K562 (cell line): ENCODE data around the gene LRP4. TPM values are rescaled to one million over a fixed set of nuclear protein-coding genes. Genes with fewer than 3 reads are reported as not detected.
A peak's percentile ranks its signal among the peaks of the same experiment; 100 is the strongest.

Experiments
- ARID3B ChIP-seq: fragments of 250-450 bp; sonication (Bioruptor Pico); IDR thresholded peaks from 2 replicates; pipeline ENCODE4 v1.4.0; 2020; ENCODE audit warnings: borderline replicate concordance
- ELF2 ChIP-seq: fragments of 250-450 bp; sonication (Bioruptor Pico); IDR thresholded peaks from 2 replicates; pipeline ENCODE4 v1.5.0; 2021; ENCODE audit warnings: mild to moderate bottlenecking
- HNRNPL ChIP-seq: fragments of 200-400 bp; formaldehyde crosslinking; IDR thresholded peaks from 2 replicates; pipeline ENCODE4 v1.6.1; 2017; ENCODE audit warnings: low read depth, mild to moderate bottlenecking, low read length
- ZBTB40 ChIP-seq, 2 experiments: fragments of 450-650 bp in 1 of 2; sonication (generic) in 1 of 2; formaldehyde crosslinking in 1 of 2; IDR thresholded peaks; 2 replicates each; pipeline versions ENCODE4 v1.7.1 to v1.9.0; 2016 to 2022; ENCODE audit warnings: inconsistent platforms in 1 of 2, mild to moderate bottlenecking in 1 of 2, missing genetic modification reagents in 1 of 2
- polyA plus RNA-seq, 8 experiments: library from polyadenylated mRNA; depleted of rRNA in 4 of 8; stranded (reverse) in 5 of 8; unstranded in 3 of 8; fragments of >200 nt; fragmentation: Nextera tagmentation in 2 of 8; fragmentation: Illumina TruSeq in 1 of 8; extraction: Ambion mirVana in 2 of 8; extraction: Trizol in 1 of 8; gene quantifications; 2 replicates each; pipeline versions ENCODE4 v1.2.1 to v1.2.3, GENCODE V29; 2011 to 2014; ENCODE audit warnings: inconsistent platforms in 1 of 8, missing spikeins in 1 of 8
- total RNA-seq, 7 experiments: library from RNA; depleted of rRNA in 6 of 7; stranded (reverse); fragments of >200 nt in 6 of 7; fragmentation: Illumina TruSeq in 2 of 7; extraction: Trizol in 2 of 7; gene quantifications; 2 replicates each; pipeline versions ENCODE4 v1.2.1 to v1.2.3, GENCODE V29; 2011 to 2021; ENCODE audit warnings: low replicate concordance in 1 of 7

LRP4 gene
- total and polyA plus RNA-seq, 9 of the 15 experiments (the other 6 are each of a cell fraction or from before 2014, with no cell fraction given) = 0.04 to 0.54 (median 0.10) TPM

GRCh38 chr11:46845440-46845739 lies 73.0 kb downstream of the LRP4 start (continued):
- TF ChIP-seq ZBTB40 (IDR thresholded peaks at IDR 0.05) = peak; percentile 52; the same call in 1 of the 2 replicates
- TF ChIP-seq ZBTB40 (CRISPR knock-in tag; IDR thresholded peaks at IDR 0.05) = no peak
- TF ChIP-seq ELF2 (CRISPR knock-in tag) = no peak
- TF ChIP-seq HNRNPL = no peak
- TF ChIP-seq ARID3B (CRISPR knock-in tag) = no peak
